Motor neuron (in vitro differentiated cells): ENCODE results near the gene AATK. TPM values are rescaled to one million over a fixed set of nuclear protein-coding genes. Genes with fewer than 3 reads are reported as not detected.

ENCODE experiments used
- ATAC-seq, 8 experiments: fragments of 200-7000 bp; cut with Tn5 transposase; replicated peaks in 6 of 8; 2 replicates each; pipeline ENCODE4 v1.8.0; 2021; ENCODE audit warnings: mild to moderate bottlenecking in 8 of 8, moderate library complexity in 8 of 8
- H3K27ac ChIP-seq, 2 donors: fragments of 250-450 bp; sonication (Bioruptor Pico); 2 replicates each; pipeline ENCODE4 v1.9.0; 2021; ENCODE audit warnings: antibody characterized with exemption in 2 of 2, mild to moderate bottlenecking in 2 of 2, moderate library complexity in 1 of 2
- H3K4me1 ChIP-seq, 2 donors: fragments of 250-450 bp; sonication (Bioruptor Pico); replicated peaks in 1 of 2; 2 replicates each; pipeline ENCODE4 v1.6.1; 2021; ENCODE audit warnings: antibody characterized with exemption in 2 of 2, mild to moderate bottlenecking in 2 of 2, moderate library complexity in 1 of 2
- H3K4me3 ChIP-seq, 5 donors: fragments of 250-450 bp; sonication (Bioruptor Pico); 2 replicates each; pipeline ENCODE4 v1.9.0; 2021; ENCODE audit warnings: antibody characterized with exemption in 5 of 5, mild to moderate bottlenecking in 5 of 5, moderate library complexity in 4 of 5
- WGBS, 10 experiments: fragments of 450-650 bp; shearing (Covaris generic); methylation state at CpG; one replicate each; pipeline ENCODE4 v1.0.0; 2022; 5-methylcytosine and 5-hydroxymethylcytosine counted together
- in situ Hi-C, 9 experiments: fragments of 400-800 bp; cut with MboI; loops; one replicate each; pipeline ENCODE4 v1.15.0; 2021; ENCODE audit warnings: low sequenced_read_pairs in 9 of 9, low pct_unique_long_range_greater_than_20kb in 2 of 9; ENCODE audit not compliant: unreplicated experiment in 9 of 9
- total RNA-seq, 8 experiments: library from RNA; unstranded; fragments of 300-600 nt; gene quantifications; 2 replicates each; pipeline versions ENCODE4 v1.2.3 to v1.2.4, GENCODE V29; 2022

AATK gene
- total RNA-seq, 8 experiments from 2014 or later = 0.36 to 8.1 (median 3.9) TPM

- peak overlapping the region; percentile 88 to 90 for H3K27ac ChIP-seq
- H3K4me1 ChIP-seq = peaks cover 68 to 78% of the 10 kb centered on the region in 2 donors
- ATAC-seq = no peak
- H3K4me3 ChIP-seq = no peak overlapping the region
- in situ Hi-C loops = loop anchor here in 3 of 9 experiments (10.0 to 25.0 kb wide), 2 partner anchors 102 to 109 kb away; partner anchors contain the start of gene CHMP6 (in 3 of the 3)
- WGBS, 10 experiments = 75 to 80% methylated on average over 1 to 2 of the region's 7 CpGs; no CpG with 5 or more reads in 8 of the 10 experiments
Observed at GRCh38 chr17:81096741-81097133, 69.3 kb downstream of the AATK start.

GRCh38 chr17:81095383-81095762 is 70.6 kb downstream of the AATK start:
- 10% methylated on average over 2 of the region's 13 CpGs; no CpG with 5 or more reads in 9 of the 10 experiments for WGBS, 10 experiments
- H3K4me1 ChIP-seq = peaks cover 65 to 79% of the 10 kb centered on the region in 2 donors
- H3K4me3 ChIP-seq = peak overlapping the region in 1 of 5 donors; percentile 5
- H3K27ac ChIP-seq = peak overlapping the region; percentile 88 to 90
- in situ Hi-C loops = loop anchor here in 3 of 9 experiments (10.0 to 25.0 kb wide), 2 partner anchors 101 to 108 kb away; partner anchors contain the start of gene CHMP6 (in 3 of the 3)
- ATAC-seq = peak in 4 of 8 experiments; percentile 30 to 41 (median 38)

- in situ Hi-C loops = loop anchor here in 3 of 9 experiments (10.0 to 25.0 kb wide), 2 partner anchors 100 to 107 kb away; partner anchors contain the start of gene CHMP6 (in 3 of the 3)
Observed at GRCh38 chr17:81094509-81095382, 71.3 kb downstream of the AATK start.

GRCh38 chr17:81093619-81094508 is 72.2 kb downstream of the AATK start:
- 35 to 100% (median 69%) methylated on average over 1 to 9 of the region's 21 CpGs; no CpG with 5 or more reads in 6 of the 10 experiments for WGBS, 10 experiments
- no peak for ATAC-seq
- H3K4me3 ChIP-seq = no peak overlapping the region
- peak overlapping the region; percentile 79 to 88 for H3K27ac ChIP-seq
- in situ Hi-C loops = loop anchor here in 3 of 9 experiments (10.0 to 25.0 kb wide), 2 partner anchors 99 to 107 kb away; partner anchors contain the start of gene CHMP6 (in 3 of the 3)
- H3K4me1 ChIP-seq = peaks cover 59 to 74% of the 10 kb centered on the region in 2 donors

More at GRCh38 chr17:81094509-81095382, 71.3 kb downstream of the AATK start:
- peak overlapping the region; percentile 88 to 90 for H3K27ac ChIP-seq
- H3K4me1 ChIP-seq = peaks cover 60 to 79% of the 10 kb centered on the region in 2 donors
- ATAC-seq = peak; percentile 71 to 87 (median 80)
- H3K4me3 ChIP-seq = peak overlapping the region in 1 of 5 donors; percentile 5
- WGBS, 10 experiments = 0 to 53% (median 7%) methylated on average over 2 to 23 of the region's 33 CpGs; no CpG with 5 or more reads in 4 of the 10 experiments

- no peak for ATAC-seq
- H3K4me1 ChIP-seq = peaks cover 51 to 66% of the 10 kb centered on the region in 2 donors
- WGBS, 10 experiments = 95% methylated on average over 10 of the region's 24 CpGs; no CpG with 5 or more reads in 9 of the 10 experiments
- in situ Hi-C loops = loop anchor here in 3 of 9 experiments (10.0 to 25.0 kb wide), 2 partner anchors 98 to 105 kb away; partner anchors contain the start of gene CHMP6 (in 3 of the 3)
- no peak overlapping the region for H3K4me3 ChIP-seq
- H3K27ac ChIP-seq = peak overlapping the region in 1 of 2 donors; percentile 79
Observed at GRCh38 chr17:81092518-81093095, 73.4 kb downstream of the AATK start.

- in situ Hi-C loops = loop anchor here in 3 of 9 experiments (10.0 to 25.0 kb wide), 2 partner anchors 97 to 105 kb away; partner anchors contain the start of gene CHMP6 (in 3 of the 3)
- H3K4me1 ChIP-seq = peaks cover 44 to 59% of the 10 kb centered on the region in 2 donors
- H3K27ac ChIP-seq = no peak overlapping the region
- H3K4me3 ChIP-seq = no peak overlapping the region
- WGBS, 10 experiments = 93 to 100% (median 100%) methylated on average over 1 to 6 of the region's 23 CpGs; no CpG with 5 or more reads in 6 of the 10 experiments
- ATAC-seq = no peak
Observed at GRCh38 chr17:81091774-81092517, 74.1 kb downstream of the AATK start.

GRCh38 chr17:81091154-81091553 is 74.9 kb downstream of the AATK start:
- no peak overlapping the region for H3K4me3 ChIP-seq
- in situ Hi-C loops = loop anchor here in 3 of 9 experiments (10.0 to 25.0 kb wide), 2 partner anchors 96 to 104 kb away; partner anchors contain the start of gene CHMP6 (in 3 of the 3)
- peaks cover 36 to 51% of the 10 kb centered on the region in 2 donors for H3K4me1 ChIP-seq
- H3K27ac ChIP-seq = no peak overlapping the region
- 80 to 100% (median 93%) methylated on average over 2 to 3 of the region's 9 CpGs; no CpG with 5 or more reads in 7 of the 10 experiments for WGBS, 10 experiments
- no peak for ATAC-seq

- ATAC-seq = peak in 5 of 8 experiments; percentile 6 to 79 (median 45)
- 0 to 61% (median 50%) methylated on average over 1 to 6 of the region's 26 CpGs; no CpG with 5 or more reads in 5 of the 10 experiments for WGBS, 10 experiments
- H3K4me1 ChIP-seq = peaks cover 30 to 45% of the 10 kb centered on the region in 2 donors
- in situ Hi-C loops = loop anchor here in 3 of 9 experiments (10.0 to 25.0 kb wide), 2 partner anchors 96 to 103 kb away; partner anchors contain the start of gene CHMP6 (in 3 of the 3)
- H3K27ac ChIP-seq = no peak overlapping the region
- H3K4me3 ChIP-seq = no peak overlapping the region
Observed at GRCh38 chr17:81090361-81091136, 75.5 kb downstream of the AATK start.

GRCh38 chr17:81086789-81087551 is 79.1 kb downstream of the AATK start:
- 77 to 92% (median 82%) methylated on average over 3 to 4 of the region's 32 CpGs; no CpG with 5 or more reads in 6 of the 10 experiments for WGBS, 10 experiments
- in situ Hi-C loops = loop anchor here in 2 of 9 experiments (25.0 kb wide), 1 partner anchor 100 kb away; the partner anchor contains the start of gene CHMP6 (in 2 of the 2)
- Histone ChIP-seq H3K4me1 (peaks cover 5 to 31% of the 10 kb centered on the region in 2 donors), H3K4me3 (no peak overlapping the region), H3K27ac (no peak overlapping the region)
- ATAC-seq = no peak

GRCh38 chr17:81085420-81085911 is 80.6 kb downstream of the AATK start:
- in situ Hi-C loops = loop anchor here in 2 of 9 experiments (25.0 kb wide), 1 partner anchor 98 kb away; the partner anchor contains the start of gene CHMP6 (in 2 of the 2)
- no peak overlapping the region for H3K27ac ChIP-seq
- ATAC-seq = no peak
- H3K4me3 ChIP-seq = no peak overlapping the region
- peaks cover 5 to 22% of the 10 kb centered on the region in 2 donors for H3K4me1 ChIP-seq
- WGBS, 10 experiments = 70 to 100% (median 100%) methylated on average over 2 to 5 of the region's 20 CpGs; no CpG with 5 or more reads in 5 of the 10 experiments
